Activated naive CD8-positive, alpha-beta T cell (primary cell): ENCODE data around the gene VEPH1.

Source experiments
- H3K27ac Mint-ChIP-seq: one replicate; pipeline ENCODE4 v1.8.0; 2021; ENCODE audit warnings: mixed read lengths
- H3K27me3 Mint-ChIP-seq: one replicate; pipeline ENCODE4 v1.8.0; 2021; ENCODE audit warnings: mixed read lengths
- H3K36me3 Mint-ChIP-seq: one replicate; pipeline ENCODE4 v1.8.0; 2021; ENCODE audit warnings: mixed read lengths
- H3K4me1 Mint-ChIP-seq: one replicate; pipeline ENCODE4 v1.8.0; 2021; ENCODE audit warnings: low read depth, mixed read lengths
- H3K4me3 Mint-ChIP-seq: one replicate; pipeline ENCODE4 v1.8.0; 2021; ENCODE audit warnings: mild to moderate bottlenecking, mixed read lengths
- H3K9me3 Mint-ChIP-seq: one replicate; pipeline ENCODE4 v1.8.0; 2021; ENCODE audit warnings: low read depth, mixed read lengths

Gene VEPH1

DNA sequence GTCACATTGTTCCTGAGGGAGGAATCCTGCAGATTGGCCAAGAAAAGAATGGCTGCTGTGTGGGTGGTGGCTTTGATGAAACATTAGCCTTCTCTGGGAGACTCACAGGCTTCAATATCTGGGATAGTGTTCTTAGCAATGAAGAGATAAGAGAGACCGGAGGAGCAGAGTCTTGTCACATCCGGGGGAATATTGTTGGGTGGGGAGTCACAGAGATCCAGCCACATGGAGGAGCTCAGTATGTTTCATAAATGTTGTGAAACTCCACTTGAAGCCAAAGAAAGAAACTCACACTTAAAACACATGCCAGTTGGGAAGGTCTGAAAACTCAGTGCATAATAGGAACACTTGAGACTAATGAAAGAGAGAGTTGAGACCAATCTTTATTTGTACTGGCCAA lies 60.5 kb downstream of the VEPH1 start:
- peaks cover 1% of the 10 kb centered on the region for H3K4me1 Mint-ChIP-seq
- H3K27ac Mint-ChIP-seq, result no peak overlapping the region
- H3K27me3 Mint-ChIP-seq, result peaks cover 7% of the 10 kb centered on the region
- H3K36me3 Mint-ChIP-seq, result peaks cover 3% of the 10 kb centered on the region
- H3K9me3 Mint-ChIP-seq, result no peaks in the 10 kb centered on the region
- no peak overlapping the region for H3K4me3 Mint-ChIP-seq

DNA sequence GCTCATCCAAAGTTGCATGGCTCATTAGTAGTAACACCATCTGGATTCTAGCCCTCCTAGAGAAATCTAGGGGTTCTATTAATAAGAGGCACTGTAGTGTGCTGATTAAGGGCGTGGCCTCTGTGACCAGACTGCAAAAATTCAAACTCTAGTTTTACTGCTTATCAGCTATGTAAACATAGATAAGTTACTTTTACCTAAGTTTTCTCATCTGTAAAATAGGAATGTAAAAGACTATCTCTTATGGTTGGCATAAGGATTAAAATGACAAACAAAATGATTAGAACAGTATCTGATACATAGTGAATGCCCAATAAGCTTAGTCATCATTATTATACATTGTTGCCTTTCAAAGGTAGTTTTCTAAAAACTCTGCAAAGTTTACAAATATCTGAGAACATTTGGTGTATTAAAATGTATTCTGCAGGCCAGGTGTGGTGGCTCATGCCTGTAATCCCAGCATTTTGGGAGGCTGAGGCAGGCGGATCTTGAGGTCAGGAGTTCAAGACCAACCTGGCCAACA lies 62.1 kb downstream of the VEPH1 start:
- Mint-ChIP-seq H3K9me3 (no peaks in the 10 kb centered on the region), H3K27ac (no peak overlapping the region), H3K36me3 (peaks cover 5% of the 10 kb centered on the region), H3K4me3 (no peak overlapping the region), H3K4me1 (peaks cover 10% of the 10 kb centered on the region), H3K27me3 (peaks cover 13% of the 10 kb centered on the region)

DNA sequence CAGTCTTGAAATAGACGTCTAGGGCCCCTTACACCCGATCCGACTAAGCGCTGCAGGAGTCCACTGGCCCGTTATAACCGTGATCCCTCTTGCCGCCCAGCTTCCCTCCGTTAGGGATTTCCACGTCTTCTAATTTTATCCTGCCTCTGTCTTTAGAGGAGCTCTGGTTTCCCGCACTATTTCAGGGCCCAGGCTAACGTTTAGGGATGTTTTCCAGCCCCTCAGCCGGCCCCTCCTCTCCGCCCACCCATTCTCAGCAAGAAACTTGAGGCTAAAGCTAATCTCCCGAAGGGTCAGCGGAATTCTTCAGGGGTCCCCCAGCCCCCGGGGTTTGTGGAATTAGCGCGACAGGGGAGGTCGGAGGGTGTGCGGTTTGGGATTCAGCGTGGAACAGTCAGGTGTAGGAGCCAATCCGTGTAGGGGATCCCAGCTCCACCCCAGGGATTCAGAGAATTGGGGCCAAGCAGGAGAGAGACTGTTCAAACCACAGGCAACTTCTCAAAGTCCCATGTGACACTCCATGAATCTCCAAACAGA lies 65.0 kb downstream of the VEPH1 start:
- Mint-ChIP-seq H3K27ac (no peak overlapping the region), H3K4me1 (peaks cover 10% of the 10 kb centered on the region), H3K4me3 (peak overlapping the region; percentile 40), H3K36me3 (peaks cover 8% of the 10 kb centered on the region), H3K27me3 (peaks cover 13% of the 10 kb centered on the region), H3K9me3 (no peaks in the 10 kb centered on the region)

DNA sequence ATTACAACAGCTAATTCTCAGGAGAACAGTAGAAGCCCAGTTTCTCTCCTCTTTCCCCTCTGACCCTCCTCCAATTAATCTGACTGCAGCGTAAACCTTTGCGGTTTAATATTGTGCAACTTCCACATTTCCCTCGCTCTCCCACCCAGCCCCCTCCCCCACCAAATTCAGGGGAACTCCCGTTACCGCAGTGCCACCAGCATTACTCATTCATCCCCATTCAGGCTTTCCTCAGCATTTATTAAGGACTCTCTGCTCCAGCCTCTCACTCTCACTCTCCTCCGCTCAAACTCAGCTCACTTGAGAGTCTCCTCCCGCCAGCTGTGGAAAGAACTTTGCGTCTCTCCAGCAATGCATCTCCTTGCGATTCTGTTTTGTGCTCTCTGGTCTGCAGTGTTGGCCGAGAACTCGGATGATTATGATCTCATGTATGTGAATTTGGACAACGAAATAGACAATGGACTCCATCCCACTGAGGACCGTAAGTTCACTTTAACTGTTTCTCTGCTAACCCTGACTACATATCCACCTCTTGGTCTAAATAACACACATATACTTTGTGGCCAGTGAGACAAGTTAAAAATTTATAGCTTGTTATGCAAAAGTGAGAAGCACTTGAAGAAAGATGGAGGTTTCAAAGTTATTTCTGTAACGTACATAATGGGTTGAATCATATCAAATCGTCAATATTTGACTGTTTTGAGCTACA lies 66.5 kb downstream of the VEPH1 start, which contains the start of gene PTX3:
PTX3 (plus strand) TSS at position 268 of the 709 bp plus-strand sequence; CDS start at position 352, 84 bp downstream.
- peaks cover 10% of the 10 kb centered on the region for H3K4me1 Mint-ChIP-seq
- peaks cover 13% of the 10 kb centered on the region for H3K27me3 Mint-ChIP-seq
- H3K36me3 Mint-ChIP-seq, result peaks cover 5% of the 10 kb centered on the region
- no peaks in the 10 kb centered on the region for H3K9me3 Mint-ChIP-seq
- H3K27ac Mint-ChIP-seq, result no peak within 1 kb of the TSS
- peak within 1 kb of the TSS; percentile 59 for H3K4me3 Mint-ChIP-seq

DNA sequence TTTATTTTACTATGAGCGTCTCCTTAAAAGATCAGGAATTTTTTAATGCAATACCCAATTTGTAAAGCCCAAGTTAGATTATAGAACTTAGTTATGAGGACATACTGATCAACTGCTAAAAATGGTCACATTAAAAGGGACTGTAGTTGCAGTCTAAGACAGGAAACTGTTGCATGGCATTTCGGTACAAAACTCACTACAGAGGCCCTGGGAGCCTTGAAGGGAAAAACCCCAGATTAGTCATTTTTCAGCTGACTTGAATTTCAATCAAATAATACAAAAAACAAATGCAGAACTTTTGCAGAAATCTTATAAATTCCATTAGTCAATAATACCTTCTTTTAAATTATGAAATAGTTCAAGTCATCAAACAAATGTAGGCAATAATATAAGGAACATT lies 73.5 kb downstream of the VEPH1 start:
- H3K4me3 Mint-ChIP-seq, result no peak overlapping the region
- no peaks in the 10 kb centered on the region for H3K9me3 Mint-ChIP-seq
- H3K36me3 Mint-ChIP-seq, result no peaks in the 10 kb centered on the region
- no peaks in the 10 kb centered on the region for H3K4me1 Mint-ChIP-seq
- no peaks in the 10 kb centered on the region for H3K27me3 Mint-ChIP-seq
- H3K27ac Mint-ChIP-seq, result no peak overlapping the region

DNA sequence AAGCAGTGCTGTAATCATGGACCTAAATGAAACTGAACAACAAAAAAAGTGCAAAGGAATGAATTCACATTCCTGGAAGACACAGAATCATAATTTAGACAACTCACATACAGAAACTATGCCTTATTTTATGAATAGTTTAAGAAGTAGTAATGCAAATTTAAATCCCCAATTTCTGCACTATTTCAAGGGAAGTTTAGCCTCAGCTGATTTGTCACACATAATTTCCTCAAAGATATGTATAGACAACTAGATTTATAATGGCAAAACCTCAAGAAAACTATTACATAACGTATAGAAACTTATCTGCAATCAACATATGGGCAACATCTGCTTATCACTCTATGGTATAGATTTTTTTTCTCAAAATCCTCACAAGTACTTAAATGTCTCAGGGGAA lies 74.4 kb downstream of the VEPH1 start:
- Mint-ChIP-seq H3K9me3 (no peaks in the 10 kb centered on the region), H3K4me3 (no peak overlapping the region), H3K27me3 (no peaks in the 10 kb centered on the region), H3K4me1 (no peaks in the 10 kb centered on the region), H3K36me3 (no peaks in the 10 kb centered on the region), H3K27ac (no peak overlapping the region)

DNA sequence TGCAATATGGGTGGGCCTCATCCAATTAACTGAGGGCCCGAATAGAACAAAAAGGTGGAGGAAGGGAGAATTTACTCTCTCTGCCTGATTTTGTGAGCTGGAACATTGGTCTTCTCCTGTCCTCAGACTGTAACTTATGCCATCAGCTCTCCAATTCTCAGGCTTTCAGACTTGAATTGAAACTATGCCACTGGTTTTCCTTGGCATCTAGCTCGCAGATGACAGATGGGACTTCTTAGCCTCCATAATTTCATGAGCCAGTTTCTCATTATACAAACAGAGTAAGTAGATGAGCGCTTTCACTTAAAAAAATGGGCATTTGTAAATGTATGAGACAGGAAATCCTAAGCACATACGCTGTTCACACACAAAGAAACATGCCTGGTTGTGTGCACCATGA lies 75.3 kb downstream of the VEPH1 start:
- no peaks in the 10 kb centered on the region for H3K36me3 Mint-ChIP-seq
- H3K4me1 Mint-ChIP-seq, result no peaks in the 10 kb centered on the region
- no peak overlapping the region for H3K27ac Mint-ChIP-seq
- H3K9me3 Mint-ChIP-seq, result no peaks in the 10 kb centered on the region
- H3K4me3 Mint-ChIP-seq, result no peak overlapping the region
- no peaks in the 10 kb centered on the region for H3K27me3 Mint-ChIP-seq

DNA sequence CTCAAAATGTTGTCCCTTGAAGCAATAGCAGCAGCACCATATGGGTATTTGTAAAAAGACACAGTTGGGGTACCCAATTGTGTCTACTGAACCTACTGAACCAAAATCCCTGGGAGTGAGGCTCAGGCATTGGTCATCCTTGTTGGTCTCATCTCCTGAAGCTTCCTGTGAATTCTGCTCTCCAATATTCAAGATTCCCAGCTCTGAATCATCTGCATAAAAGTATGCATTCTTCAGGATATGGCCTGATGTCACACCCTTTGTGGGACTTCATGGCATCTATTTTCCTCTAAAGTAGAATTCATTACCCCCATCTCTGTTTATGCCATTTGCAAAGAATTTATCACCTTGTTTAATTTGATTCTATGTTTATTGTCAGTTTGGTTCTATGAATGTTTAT lies 79.9 kb downstream of the VEPH1 start:
- no peak overlapping the region for H3K4me3 Mint-ChIP-seq
- no peak overlapping the region for H3K27ac Mint-ChIP-seq
- H3K36me3 Mint-ChIP-seq, result no peaks in the 10 kb centered on the region
- H3K4me1 Mint-ChIP-seq, result no peaks in the 10 kb centered on the region
- H3K27me3 Mint-ChIP-seq, result no peaks in the 10 kb centered on the region
- H3K9me3 Mint-ChIP-seq, result no peaks in the 10 kb centered on the region

DNA sequence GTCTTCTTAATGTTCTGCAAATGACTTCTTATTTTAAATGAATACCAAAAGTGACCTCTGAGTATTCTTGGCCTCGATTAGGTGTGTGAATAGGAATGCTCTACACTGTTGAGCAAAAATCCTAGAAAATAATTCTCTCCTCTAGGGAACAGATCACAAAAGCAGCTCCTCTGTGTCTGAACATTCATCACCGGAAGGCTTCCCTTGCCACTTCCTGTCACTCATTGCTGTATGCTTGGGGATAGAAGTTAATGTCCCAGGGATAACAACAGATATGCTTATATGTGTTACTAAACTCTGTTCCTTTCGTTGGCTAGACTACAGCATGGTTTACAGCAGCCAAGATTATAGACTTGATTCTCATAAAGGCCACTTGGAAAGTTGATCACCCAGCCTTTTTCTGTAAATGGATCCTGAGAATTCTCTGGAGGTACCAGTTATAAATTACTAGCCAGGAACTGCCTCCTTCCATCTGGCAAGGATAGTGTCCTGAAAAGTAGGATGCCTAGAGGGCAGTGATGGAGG lies 82.5 kb downstream of the VEPH1 start:
- H3K27me3 Mint-ChIP-seq, result no peaks in the 10 kb centered on the region
- H3K27ac Mint-ChIP-seq, result no peak overlapping the region
- H3K4me1 Mint-ChIP-seq, result no peaks in the 10 kb centered on the region
- no peaks in the 10 kb centered on the region for H3K36me3 Mint-ChIP-seq
- no peaks in the 10 kb centered on the region for H3K9me3 Mint-ChIP-seq
- H3K4me3 Mint-ChIP-seq, result no peak overlapping the region

DNA sequence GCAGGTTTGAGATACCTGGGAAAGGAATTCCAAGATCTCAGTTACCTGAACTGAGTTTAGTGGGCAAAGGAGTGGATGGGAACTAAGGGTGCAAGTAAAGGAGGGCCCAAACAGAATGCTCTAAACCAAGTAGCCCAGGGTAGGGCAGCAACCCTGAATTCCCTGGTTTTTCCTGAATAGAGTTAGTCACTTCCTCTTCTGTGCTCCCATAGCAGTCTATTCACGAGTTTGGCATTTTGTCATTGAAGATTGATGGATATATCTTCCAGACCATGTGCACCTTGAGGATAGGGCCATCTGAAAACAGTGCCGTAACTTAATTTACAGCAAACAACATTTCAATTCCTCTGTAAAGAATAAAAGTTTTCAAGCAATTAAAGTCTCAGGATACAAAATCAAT lies 85.1 kb downstream of the VEPH1 start:
- Mint-ChIP-seq H3K9me3 (no peaks in the 10 kb centered on the region), H3K4me3 (no peak overlapping the region)

DNA sequence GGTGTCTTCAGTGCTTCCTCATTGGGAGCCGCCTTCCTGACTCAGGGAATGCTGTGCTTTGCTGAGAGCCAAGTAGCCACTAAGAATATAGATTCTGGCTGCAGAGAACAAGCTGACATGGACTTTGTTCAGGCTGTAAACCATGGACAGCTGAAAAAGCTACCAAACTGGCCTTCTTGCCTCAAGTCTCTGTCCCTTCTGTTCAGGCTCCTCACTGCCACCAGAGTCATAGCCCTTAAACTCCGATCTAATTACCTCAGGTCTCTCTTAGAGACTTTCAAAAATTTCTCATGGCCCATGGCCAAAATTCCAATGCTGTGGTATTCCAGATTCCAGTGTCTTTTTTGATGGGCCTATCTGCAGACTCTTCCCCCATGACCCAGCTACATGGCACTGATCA lies 86.0 kb downstream of the VEPH1 start:
- Mint-ChIP-seq H3K9me3 (no peaks in the 10 kb centered on the region), H3K4me3 (no peak overlapping the region), H3K27ac (no peak overlapping the region), H3K36me3 (no peaks in the 10 kb centered on the region), H3K27me3 (no peaks in the 10 kb centered on the region), H3K4me1 (no peaks in the 10 kb centered on the region)

More for the DNA sequence above, 85.1 kb downstream of the VEPH1 start:
- no peaks in the 10 kb centered on the region for H3K4me1 Mint-ChIP-seq
- no peaks in the 10 kb centered on the region for H3K27me3 Mint-ChIP-seq
- H3K36me3 Mint-ChIP-seq, result no peaks in the 10 kb centered on the region
- no peak overlapping the region for H3K27ac Mint-ChIP-seq

DNA sequence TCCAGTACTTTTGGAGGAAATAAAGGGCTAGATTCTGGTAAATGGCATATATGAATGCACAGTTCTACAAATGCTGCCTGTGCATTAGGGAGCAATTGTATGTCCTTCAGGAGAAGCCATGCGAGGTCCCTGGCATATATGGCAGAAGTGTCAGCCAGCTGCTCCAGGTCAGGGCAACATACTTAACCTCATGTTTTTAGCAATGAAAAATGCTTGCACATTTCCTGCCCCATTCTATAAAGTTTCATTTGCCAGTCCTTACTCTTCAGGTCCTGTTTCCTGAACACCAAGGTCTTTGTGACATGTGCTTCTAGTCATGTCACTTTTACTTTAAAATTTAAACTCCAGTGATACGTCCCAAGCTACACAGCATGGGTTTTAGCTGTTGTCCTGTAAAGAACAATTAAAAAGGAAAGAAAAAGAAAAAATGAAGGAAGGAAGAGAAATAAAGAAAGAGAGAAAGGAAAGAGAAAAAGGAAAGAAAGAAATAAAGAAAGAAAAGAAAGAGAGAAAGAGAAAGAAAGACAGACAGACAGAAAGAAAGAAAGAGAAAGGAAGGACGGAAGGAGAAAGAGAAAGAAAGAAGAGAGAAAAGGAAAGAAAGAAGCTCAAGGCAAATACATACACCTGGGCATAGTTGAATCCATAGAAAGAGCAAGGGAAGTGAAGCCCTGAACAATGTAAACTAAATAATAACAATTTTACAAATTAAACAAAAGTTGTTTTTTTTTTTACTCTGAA lies 86.7 kb downstream of the VEPH1 start:
- H3K4me3 Mint-ChIP-seq, result no peak overlapping the region
- no peak overlapping the region for H3K27ac Mint-ChIP-seq
- H3K9me3 Mint-ChIP-seq, result no peaks in the 10 kb centered on the region
- H3K27me3 Mint-ChIP-seq, result no peaks in the 10 kb centered on the region
- no peaks in the 10 kb centered on the region for H3K4me1 Mint-ChIP-seq
- no peaks in the 10 kb centered on the region for H3K36me3 Mint-ChIP-seq

DNA sequence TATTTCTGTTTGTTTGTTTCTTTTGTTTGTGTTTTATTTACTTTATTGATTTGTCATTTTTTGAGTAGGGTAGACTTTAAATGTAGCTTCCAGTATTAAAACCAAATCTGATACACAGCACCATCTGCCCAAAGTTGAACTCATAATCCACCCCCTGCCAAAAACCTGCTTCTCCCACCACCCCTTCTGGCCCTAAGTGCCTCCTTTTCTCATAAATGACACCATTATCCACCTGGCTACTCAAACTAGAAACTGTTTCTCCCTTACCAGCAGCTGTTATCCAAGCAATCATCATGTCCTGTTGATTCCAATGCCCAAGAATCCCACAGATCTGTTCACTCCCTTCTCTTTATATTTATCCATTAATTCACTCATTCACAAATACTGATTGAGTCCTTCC lies 88.4 kb downstream of the VEPH1 start:
- Mint-ChIP-seq H3K9me3 (no peaks in the 10 kb centered on the region), H3K27me3 (no peaks in the 10 kb centered on the region), H3K4me3 (no peak overlapping the region), H3K27ac (no peak overlapping the region), H3K36me3 (no peaks in the 10 kb centered on the region), H3K4me1 (no peaks in the 10 kb centered on the region)

DNA sequence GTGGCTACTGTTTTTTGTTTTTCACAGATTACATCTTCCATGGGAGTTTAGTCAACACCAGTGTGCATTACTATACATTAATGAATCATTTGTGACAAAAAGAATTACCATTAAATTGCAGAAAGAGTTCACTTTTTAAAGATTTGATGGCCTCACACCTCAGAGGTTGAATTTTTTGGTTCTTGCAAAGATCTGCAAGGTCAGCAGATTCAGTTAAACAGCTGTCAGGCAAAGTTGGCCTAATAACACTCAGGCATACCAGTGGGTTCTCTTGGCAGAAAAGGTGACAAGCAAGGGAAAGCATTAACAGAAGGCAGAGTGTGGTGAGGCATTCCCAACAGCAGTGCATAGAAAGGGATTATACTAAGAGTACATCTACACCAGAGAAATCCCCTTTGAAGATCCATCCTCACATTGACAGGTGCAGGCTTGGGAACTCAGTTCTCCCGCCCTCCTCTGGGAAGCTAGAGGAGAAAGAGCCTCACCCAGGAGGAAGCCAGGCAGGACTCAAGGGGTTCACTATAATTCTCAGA lies 90.8 kb downstream of the VEPH1 start:
- Mint-ChIP-seq H3K27ac (no peak overlapping the region), H3K4me1 (no peaks in the 10 kb centered on the region), H3K27me3 (no peaks in the 10 kb centered on the region), H3K4me3 (no peak overlapping the region), H3K9me3 (no peaks in the 10 kb centered on the region), H3K36me3 (no peaks in the 10 kb centered on the region)

DNA sequence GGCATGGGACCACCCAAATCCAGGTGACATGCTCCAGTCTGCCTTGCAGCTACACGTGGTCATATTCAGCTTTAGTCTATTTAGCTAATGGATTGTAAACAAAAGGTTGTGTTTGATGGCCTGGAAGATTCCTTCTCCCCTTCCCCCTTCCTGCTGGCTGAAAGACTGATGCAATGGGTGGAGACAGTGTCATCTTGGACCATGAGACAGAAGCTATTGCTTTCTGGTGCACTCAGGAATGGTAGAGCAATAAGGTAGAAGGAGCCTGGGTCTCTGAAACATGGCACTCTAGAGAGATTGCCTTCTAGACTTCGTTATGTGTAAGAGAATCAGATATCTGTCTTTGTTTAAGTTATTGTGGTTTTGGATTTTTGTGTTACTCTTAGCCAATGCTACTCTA lies 92.3 kb downstream of the VEPH1 start:
- Mint-ChIP-seq H3K27ac (no peak overlapping the region), H3K27me3 (no peaks in the 10 kb centered on the region)

More for the DNA sequence above, 92.3 kb downstream of the VEPH1 start:
- no peaks in the 10 kb centered on the region for H3K4me1 Mint-ChIP-seq
- no peaks in the 10 kb centered on the region for H3K9me3 Mint-ChIP-seq
- H3K4me3 Mint-ChIP-seq, result no peak overlapping the region
- H3K36me3 Mint-ChIP-seq, result no peaks in the 10 kb centered on the region
